ENCODE results near the gene NUP93. TPM values are rescaled to one million over a fixed set of nuclear protein-coding genes. Genes with fewer than 3 reads are reported as not detected.

The NUP93 gene
- total and polyA plus RNA-seq, 9 of the 15 experiments (the other 6 are each of a cell fraction or from before 2014, with no cell fraction given): 92.0 to 162 (median 121) TPM

DNA sequence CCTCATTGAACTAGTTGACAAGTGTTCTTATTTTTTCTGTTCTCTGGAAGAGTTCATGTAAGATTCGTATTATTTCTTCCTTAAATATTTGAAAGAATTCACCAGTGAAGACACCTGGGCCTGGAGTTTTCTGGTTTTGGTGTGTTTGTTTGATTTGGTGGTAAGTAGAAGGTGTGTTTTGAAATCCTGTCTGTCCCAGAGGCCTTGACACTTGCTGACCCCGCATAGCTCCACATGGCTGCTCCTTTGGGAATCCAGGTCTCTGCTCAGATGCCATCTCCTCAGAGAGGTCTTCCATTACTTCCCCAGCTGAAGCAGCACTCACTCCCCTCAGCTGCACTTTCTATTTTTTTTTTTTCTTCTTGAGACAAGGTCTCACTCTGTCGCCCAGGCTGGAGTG lies 5.7 kb upstream of the NUP93 start:
- intact Hi-C loops (cut with micrococcal nuclease): no loop called here
- H3K4me2 ChIP-seq (ENCODE audit: insufficient read depth, low read length): no peak overlapping the region

More for the DNA sequence above, 5.7 kb upstream of the NUP93 start:
- CTCF ChIA-PET (ENCODE audit: low intra/inter-chr PET ratio): no interaction called here
- H3K4me3 ChIP-seq: no peak overlapping the region
- H3K27ac ChIP-seq (ENCODE audit: extremely low read depth, low read depth, low read length): no peak overlapping the region
- POLR2A ChIA-PET: no interaction called here
- ATAC-seq (no peak), FAIRE-seq (no peak), DNase-seq (ENCODE audit: extremely low read depth in 1 of 4, low spot score in 3 of 4) (no peak)
- no peaks in the 10 kb centered on the region for H3K27me3 ChIP-seq (ENCODE audit: control insufficient read depth in 2 of 2, insufficient read depth in 2 of 2, low read length in 2 of 2)
- H4K20me1 ChIP-seq (replicated peaks; ENCODE audit: control insufficient read depth, insufficient read depth, low read length): no peaks in the 10 kb centered on the region
- 19% methylated on average over 3 of the region's 3 CpGs for WGBS (ENCODE audit: insufficient coverage, low coverage, missing lambda C conversion rate)
- no peak for TF ChIP-seq FUS (optimal IDR thresholded peaks at IDR 0.05; ENCODE audit: low read depth, low read length)
- no peak for TF ChIP-seq FOXJ3 (CRISPR knock-in tag; IDR thresholded peaks at IDR 0.05)
- TF ChIP-seq, protein P1, sequence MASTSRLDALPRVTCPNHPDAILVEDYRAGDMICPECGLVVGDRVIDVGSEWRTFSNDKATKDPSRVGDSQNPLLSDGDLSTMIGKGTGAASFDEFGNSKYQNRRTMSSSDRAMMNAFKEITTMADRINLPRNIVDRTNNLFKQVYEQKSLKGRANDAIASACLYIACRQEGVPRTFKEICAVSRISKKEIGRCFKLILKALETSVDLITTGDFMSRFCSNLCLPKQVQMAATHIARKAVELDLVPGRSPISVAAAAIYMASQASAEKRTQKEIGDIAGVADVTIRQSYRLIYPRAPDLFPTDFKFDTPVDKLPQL (IDR thresholded peaks at IDR 0.05; ENCODE audit: extremely low read depth, insufficient read length): no peak
- TF ChIP-seq, protein P2, sequence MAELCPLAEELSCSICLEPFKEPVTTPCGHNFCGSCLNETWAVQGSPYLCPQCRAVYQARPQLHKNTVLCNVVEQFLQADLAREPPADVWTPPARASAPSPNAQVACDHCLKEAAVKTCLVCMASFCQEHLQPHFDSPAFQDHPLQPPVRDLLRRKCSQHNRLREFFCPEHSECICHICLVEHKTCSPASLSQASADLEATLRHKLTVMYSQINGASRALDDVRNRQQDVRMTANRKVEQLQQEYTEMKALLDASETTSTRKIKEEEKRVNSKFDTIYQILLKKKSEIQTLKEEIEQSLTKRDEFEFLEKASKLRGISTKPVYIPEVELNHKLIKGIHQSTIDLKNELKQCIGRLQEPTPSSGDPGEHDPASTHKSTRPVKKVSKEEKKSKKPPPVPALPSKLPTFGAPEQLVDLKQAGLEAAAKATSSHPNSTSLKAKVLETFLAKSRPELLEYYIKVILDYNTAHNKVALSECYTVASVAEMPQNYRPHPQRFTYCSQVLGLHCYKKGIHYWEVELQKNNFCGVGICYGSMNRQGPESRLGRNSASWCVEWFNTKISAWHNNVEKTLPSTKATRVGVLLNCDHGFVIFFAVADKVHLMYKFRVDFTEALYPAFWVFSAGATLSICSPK (IDR thresholded peaks at IDR 0.05; ENCODE audit: borderline replicate concordance): no peak
- TF ChIP-seq ZSCAN29 (IDR thresholded peaks at IDR 0.05): no peak
- TF ChIP-seq YBX1 (IDR thresholded peaks at IDR 0.05): no peak
- no peak for TF ChIP-seq PURB (CRISPR knock-in tag; IDR thresholded peaks at IDR 0.05; ENCODE audit: low read depth)
- H2AFZ ChIP-seq (ENCODE audit: low read depth, low read length): no peak overlapping the region
- no peaks in the 10 kb centered on the region for H3K9me3 ChIP-seq (replicated peaks; ENCODE audit: control insufficient read depth, insufficient read depth, low read depth, low read length)
- H3K9me1 ChIP-seq (ENCODE audit: control insufficient read depth, insufficient read depth, low read length): no peaks in the 10 kb centered on the region
- in situ Hi-C loops (cut with MboI): no loop called here
- peaks cover 0 to 4% of the 10 kb centered on the region in 2 experiments; a peak in 1 of 5 replicates for H3K4me1 ChIP-seq (replicated peaks in 1 of 2; ENCODE audit: control insufficient read depth in 2 of 2, insufficient read depth in 2 of 2, low read length in 2 of 2)
- BruUV-seq (replicated peaks): no TSS peak
- no peaks in the 10 kb centered on the region for H3K79me2 ChIP-seq (ENCODE audit: control insufficient read depth, insufficient read depth, low read length)
- H3K36me3 ChIP-seq (ENCODE audit: control insufficient read depth, insufficient read depth, low read length): no peaks in the 10 kb centered on the region
- H3K9ac ChIP-seq (ENCODE audit: insufficient read depth in 1 of 2, low read depth in 2 of 2, low read length in 2 of 2): no peak overlapping the region

All from K562 (cell line).